Ovary (tissue), 9 donors: ENCODE measurements around the gene OPCML. TPM values are rescaled to one million over a fixed set of nuclear protein-coding genes. Genes with fewer than 3 reads are reported as not detected.

Source experiments
- DNase-seq, 5 donors: peaks; one replicate each; pipeline ENCODE4 v3.0.0-alpha.2; 2019 to 2020
- H3K27ac ChIP-seq, 2 donors: fragments of 200-600 bp; one replicate each; pipeline versions ENCODE4 v1.5.1 to v1.8.0; 2019 to 2022
- H3K27me3 ChIP-seq: fragments of 200-600 bp; one replicate; pipeline ENCODE4 v1.8.0; 2022
- H3K36me3 ChIP-seq: fragments of 200-600 bp; sonication (generic); one replicate; pipeline ENCODE4 v1.5.1; 2019
- H3K4me1 ChIP-seq: one replicate; pipeline ENCODE4 v1.8.1; 2013; ENCODE audit warnings: mild to moderate bottlenecking, moderate library complexity; ENCODE audit not compliant: insufficient read depth
- H3K4me3 ChIP-seq: fragments of 200-600 bp; sonication (generic); one replicate; pipeline ENCODE4 v1.5.1; 2017
- H3K9me3 ChIP-seq, 2 donors: fragments of 200-600 bp in 1 of 2; sonication (generic) in 1 of 2; one replicate each; pipeline versions ENCODE4 v1.5.1 to v1.8.1; 2013 to 2019; ENCODE audit warnings: mild to moderate bottlenecking in 1 of 2, moderate library complexity in 1 of 2
- EP300 ChIP-seq: sonication (generic); formaldehyde crosslinking; IDR thresholded peaks from one replicate; pipeline ENCODE4 v1.6.1; 2017; ENCODE audit warnings: antibody characterized with exemption
- POLR2A ChIP-seq: fragments of 450-650 bp; IDR thresholded peaks from one replicate; pipeline ENCODE4 v1.6.1; 2017; ENCODE audit warnings: antibody characterized with exemption, mild to moderate bottlenecking, moderate library complexity
- WGBS, 3 donors: extraction: QIAGEN DNeasy Blood & Tissue Kit in 1 of 3; methylation state at CpG; one replicate each; pipeline versions ENCODE4 v1.1.5 to v1.1.7; 2013 to 2017; 5-methylcytosine and 5-hydroxymethylcytosine counted together
- intact Hi-C, 4 donors: fragments of 100-400 bp; cut with DNase I; formaldehyde crosslinking; loops; one replicate each; pipeline versions ENCODE4 v1.11.0 to v1.15.1; 2022 to 2023
- polyA plus RNA-seq, 2 donors: library from polyadenylated mRNA; stranded (reverse); fragments of 200-250 nt in 1 of 2; fragments of 350-450 nt in 1 of 2; fragmentation: Illumina TruSeq in 1 of 2; extraction: RNeasy Lipid Tissue Mini Kit (QIAGEN cat#74804) in 1 of 2; gene quantifications; one replicate each; pipeline ENCODE4 v1.2.3, GENCODE V29; 2013 to 2014
- total RNA-seq, 7 donors: library from RNA; depleted of rRNA in 2 of 7; stranded (reverse); fragments of >200 nt in 2 of 7; fragmentation: NEBNext Ultra II Directional in 3 of 7; extraction: Animal tissue kit (Norgen Biotek cat#: 25700) in 3 of 7; gene quantifications; one replicate each; pipeline versions ENCODE4 v1.1.0 to v1.2.4, GENCODE V29; 2016 to 2023
- TF ChIP-seq, protein P1 (sequence below), 3 donors: fragments of 450-650 bp in 2 of 3; fragments of 200-600 bp in 1 of 3; IDR thresholded peaks; one replicate each; pipeline versions ENCODE4 v1.5.1 to v1.8.0; 2016 to 2022; ENCODE audit warnings: antibody characterized with exemption in 3 of 3, mild to moderate bottlenecking in 1 of 3
- donor health status: DM: no; HTN: no; CAD: no; lungs with moderate emphysema.
- donor health status: DM: no; HTN: no; CAD: no.
- donor health status: Bipolar disorder and iron deficiency.
- donor health status: DM: yes; HTN: yes; CAD: no.
- donor health status: DM: no; HTN: no; CAD: no.
- donor health status: DM: yes; HTN: yes; CAD: no.

Gene OPCML
- total and polyA plus RNA-seq, 9 donors: under 0.01 to 2.8 (median 0.32) TPM; not detected in 2

GRCh38 chr11:133064152-133064877, 468.0 kb downstream of the OPCML start:
- Histone ChIP-seq H3K27ac (no peak overlapping the region), H3K4me3 (peak overlapping the region; percentile 28), H3K4me1 (no peaks in the 10 kb centered on the region), H3K9me3 (no peaks in the 10 kb centered on the region), H3K27me3 (no peaks in the 10 kb centered on the region), H3K36me3 (no peaks in the 10 kb centered on the region)
- DNase-seq: peak in 4 of 5 donors; percentile 24 to 52 (median 34)
- 1 to 3% (median 3%) methylated on average over 44 of the region's 44 CpGs for WGBS, 3 donors
- TF ChIP-seq POLR2A (no peak), EP300 (no peak)
- TF ChIP-seq, protein P1, sequence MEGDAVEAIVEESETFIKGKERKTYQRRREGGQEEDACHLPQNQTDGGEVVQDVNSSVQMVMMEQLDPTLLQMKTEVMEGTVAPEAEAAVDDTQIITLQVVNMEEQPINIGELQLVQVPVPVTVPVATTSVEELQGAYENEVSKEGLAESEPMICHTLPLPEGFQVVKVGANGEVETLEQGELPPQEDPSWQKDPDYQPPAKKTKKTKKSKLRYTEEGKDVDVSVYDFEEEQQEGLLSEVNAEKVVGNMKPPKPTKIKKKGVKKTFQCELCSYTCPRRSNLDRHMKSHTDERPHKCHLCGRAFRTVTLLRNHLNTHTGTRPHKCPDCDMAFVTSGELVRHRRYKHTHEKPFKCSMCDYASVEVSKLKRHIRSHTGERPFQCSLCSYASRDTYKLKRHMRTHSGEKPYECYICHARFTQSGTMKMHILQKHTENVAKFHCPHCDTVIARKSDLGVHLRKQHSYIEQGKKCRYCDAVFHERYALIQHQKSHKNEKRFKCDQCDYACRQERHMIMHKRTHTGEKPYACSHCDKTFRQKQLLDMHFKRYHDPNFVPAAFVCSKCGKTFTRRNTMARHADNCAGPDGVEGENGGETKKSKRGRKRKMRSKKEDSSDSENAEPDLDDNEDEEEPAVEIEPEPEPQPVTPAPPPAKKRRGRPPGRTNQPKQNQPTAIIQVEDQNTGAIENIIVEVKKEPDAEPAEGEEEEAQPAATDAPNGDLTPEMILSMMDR (IDR thresholded peaks at IDR 0.05): no peak
- intact Hi-C loops: no loop called here

GRCh38 chr11:133058501-133058900, 473.8 kb downstream of the OPCML start:
- no peaks in the 10 kb centered on the region for H3K4me1 ChIP-seq
- DNase-seq: no peak
- H3K27ac ChIP-seq: no peak overlapping the region
- H3K4me3 ChIP-seq: no peak overlapping the region
- intact Hi-C loops: no loop called here
- no peaks in the 10 kb centered on the region for H3K9me3 ChIP-seq
- no peaks in the 10 kb centered on the region for H3K36me3 ChIP-seq
- 54 to 76% (median 62%) methylated on average over 8 of the region's 8 CpGs for WGBS, 3 donors
- TF ChIP-seq, protein P1 (IDR thresholded peaks at IDR 0.05): no peak
- TF ChIP-seq EP300: no peak
- TF ChIP-seq POLR2A: no peak
- no peaks in the 10 kb centered on the region for H3K27me3 ChIP-seq

GRCh38 chr11:133053124-133053776, 479.1 kb downstream of the OPCML start:
- no peak overlapping the region for H3K27ac ChIP-seq
- intact Hi-C loops: no loop called here
- TF ChIP-seq EP300: no peak
- TF ChIP-seq, protein P1 (IDR thresholded peaks at IDR 0.05): no peak
- TF ChIP-seq POLR2A: no peak
- no peaks in the 10 kb centered on the region for H3K36me3 ChIP-seq
- no peak for DNase-seq
- no peaks in the 10 kb centered on the region for H3K27me3 ChIP-seq
- WGBS, 3 donors: 72 to 82% (median 75%) methylated on average over 9 of the region's 9 CpGs
- no peaks in the 10 kb centered on the region for H3K9me3 ChIP-seq
- no peaks in the 10 kb centered on the region for H3K4me1 ChIP-seq
- no peak overlapping the region for H3K4me3 ChIP-seq

DNA sequence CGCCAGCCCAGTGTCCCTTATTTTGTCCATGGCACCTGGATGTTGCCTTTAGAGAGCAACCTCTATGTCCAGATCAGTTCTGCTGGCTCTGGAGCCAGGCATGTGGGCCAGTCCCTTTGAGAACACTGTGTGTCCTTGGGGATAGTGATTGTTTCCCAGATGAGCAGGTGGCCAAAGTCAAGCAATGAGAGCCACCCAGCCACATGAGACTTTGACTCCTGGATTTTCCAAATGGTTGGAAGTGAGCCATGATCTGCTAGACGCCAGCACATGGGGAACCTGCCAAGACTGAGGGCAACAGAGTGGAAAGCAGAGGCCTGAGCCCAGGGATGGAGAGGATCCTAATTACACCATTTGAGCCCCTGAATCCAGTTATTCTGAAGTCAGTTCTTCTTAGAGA, 479.8 kb downstream of the OPCML start:
- TF ChIP-seq POLR2A: no peak
- TF ChIP-seq, protein P1 (IDR thresholded peaks at IDR 0.05): no peak
- TF ChIP-seq EP300: no peak
- Histone ChIP-seq H3K4me1 (no peaks in the 10 kb centered on the region), H3K27me3 (no peaks in the 10 kb centered on the region), H3K36me3 (no peaks in the 10 kb centered on the region), H3K27ac (no peak overlapping the region), H3K9me3 (no peaks in the 10 kb centered on the region), H3K4me3 (no peak overlapping the region)
- 50 to 69% (median 56%) methylated on average over 2 of the region's 2 CpGs for WGBS, 3 donors
- intact Hi-C loops: no loop called here
- no peak for DNase-seq
